Transverse colon (tissue), 4 donors: ENCODE measurements around the gene CCNF. TPM values are rescaled to one million over a fixed set of nuclear protein-coding genes. Genes with fewer than 3 reads are reported as not detected.

Experiments used
- DNase-seq: peaks from one replicate; pipeline ENCODE4 v3.0.0-alpha.2; 2019
- H3K27ac ChIP-seq, 4 donors: fragments of 200-600 bp; sonication (generic); 2 replicates each; pipeline ENCODE4 v1.5.1; 2016 to 2018; ENCODE audit warnings: inconsistent platforms in 4 of 4
- H3K27me3 ChIP-seq: fragments of 200-600 bp; sonication (generic); 2 replicates; pipeline ENCODE4 v1.5.1; 2017; ENCODE audit warnings: inconsistent platforms
- H3K36me3 ChIP-seq, 4 donors: fragments of 200-600 bp; sonication (generic); 2 replicates each; pipeline ENCODE4 v1.5.1; 2017 to 2019; ENCODE audit warnings: inconsistent platforms in 4 of 4
- H3K4me1 ChIP-seq, 4 donors: fragments of 200-600 bp; sonication (generic); 2 replicates each; pipeline ENCODE4 v1.5.1; 2017 to 2020; ENCODE audit warnings: inconsistent platforms in 4 of 4
- H3K4me3 ChIP-seq, 4 donors: fragments of 200-600 bp; sonication (generic); 1 replicate in 1 of 4; 2 replicates in 3 of 4; pipeline versions ENCODE4 v1.5.1 to v1.6.1; 2017 to 2019; ENCODE audit warnings: inconsistent platforms in 4 of 4
- H3K9me3 ChIP-seq, 2 donors: fragments of 200-600 bp; sonication (generic); 2 replicates each; pipeline ENCODE4 v1.5.1; 2017 to 2019; ENCODE audit warnings: inconsistent platforms in 2 of 2
- EP300 ChIP-seq: sonication (generic); formaldehyde crosslinking; IDR thresholded peaks from one replicate; pipeline ENCODE4 v1.6.1; 2017; ENCODE audit warnings: antibody characterized with exemption, low read depth
- POLR2A ChIP-seq: fragments of 450-650 bp; IDR thresholded peaks from one replicate; pipeline ENCODE4 v1.6.1; 2016; ENCODE audit warnings: antibody characterized with exemption, mild to moderate bottlenecking, moderate library complexity
- POLR2AphosphoS5 ChIP-seq, 3 donors: sonication (generic); formaldehyde crosslinking; IDR thresholded peaks; one replicate each; pipeline ENCODE4 v1.6.1; 2016; ENCODE audit warnings: antibody characterized with exemption in 3 of 3
- WGBS, 2 donors: methylation state at CpG; one replicate each; pipeline ENCODE4 v1.1.5; 2018; ENCODE audit warnings: low coverage in 1 of 2; 5-methylcytosine and 5-hydroxymethylcytosine counted together
- in situ Hi-C, 4 donors: fragments of 200-750 bp; cut with MboI; loops; one replicate each; pipeline versions ENCODE4 v1.15.0 to v1.15.1; 2017; ENCODE audit warnings: low sequenced_read_pairs in 3 of 4, low pct_ligation_motif_present in 1 of 4, low pct_unique_long_range_greater_than_20kb in 1 of 4
- intact Hi-C: fragments of 100-400 bp; cut with DNase I; formaldehyde crosslinking; loops from one replicate; pipeline ENCODE4 v1.15.1; 2023; ENCODE audit warnings: low total_unique reads
- total RNA-seq, 4 donors: library from RNA; depleted of rRNA; stranded (reverse); fragments of >200 nt; gene quantifications; one replicate each; pipeline ENCODE4 v1.1.0, GENCODE V29; 2016
- TF ChIP-seq, protein P1 (sequence below), 5 experiments: fragments of 200-600 bp in 3 of 5; fragments of 450-650 bp in 2 of 5; sonication (generic) in 3 of 5; IDR thresholded peaks; 1 replicate in 2 of 5; 2 replicates in 3 of 5; pipeline ENCODE4 v1.5.1; 2016 to 2017; ENCODE audit warnings: antibody characterized with exemption in 5 of 5, inconsistent platforms in 3 of 5, mild to moderate bottlenecking in 2 of 5, moderate library complexity in 1 of 5

CCNF gene
- total RNA-seq, 4 donors from 2014 or later: 0.75 to 24.9 (median 2.3) TPM

DNA sequence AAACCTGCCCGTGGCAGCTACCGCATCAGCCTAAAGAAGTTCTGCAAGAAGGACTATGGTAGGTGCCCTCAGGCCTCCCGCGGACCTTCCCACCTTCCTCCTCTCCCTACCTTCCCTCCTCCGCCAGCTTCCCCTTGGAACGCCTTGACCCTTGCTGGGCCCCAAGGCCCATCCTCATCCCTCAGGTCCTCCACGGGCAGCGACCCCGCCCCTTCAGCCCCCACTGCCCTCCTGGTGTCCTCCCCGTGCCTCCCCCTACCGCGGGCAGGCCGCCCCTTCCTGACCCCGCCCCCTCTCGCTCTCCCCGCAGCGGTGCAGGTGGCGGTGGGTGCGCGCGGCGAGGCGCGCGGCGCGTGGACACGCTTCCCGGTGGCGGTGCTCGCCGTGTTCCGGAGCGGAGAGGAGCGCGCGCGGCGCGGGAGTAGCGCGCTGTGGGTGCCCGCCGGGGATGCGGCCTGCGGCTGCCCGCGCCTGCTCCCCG, 44.2 kb downstream of the CCNF start:
- intact Hi-C loops (no loop called here), in situ Hi-C loops (no loop called here)
- peaks cover 17 to 49% (median 42%) of the 10 kb centered on the region in 4 donors for H3K4me1 ChIP-seq
- no peaks in the 10 kb centered on the region for H3K36me3 ChIP-seq
- peaks cover 52% of the 10 kb centered on the region for H3K27me3 ChIP-seq
- DNase-seq: no peak
- no peak for TF ChIP-seq EP300
- no peak for TF ChIP-seq POLR2AphosphoS5 (IDR thresholded peaks at IDR 0.05)
- TF ChIP-seq, protein P1, sequence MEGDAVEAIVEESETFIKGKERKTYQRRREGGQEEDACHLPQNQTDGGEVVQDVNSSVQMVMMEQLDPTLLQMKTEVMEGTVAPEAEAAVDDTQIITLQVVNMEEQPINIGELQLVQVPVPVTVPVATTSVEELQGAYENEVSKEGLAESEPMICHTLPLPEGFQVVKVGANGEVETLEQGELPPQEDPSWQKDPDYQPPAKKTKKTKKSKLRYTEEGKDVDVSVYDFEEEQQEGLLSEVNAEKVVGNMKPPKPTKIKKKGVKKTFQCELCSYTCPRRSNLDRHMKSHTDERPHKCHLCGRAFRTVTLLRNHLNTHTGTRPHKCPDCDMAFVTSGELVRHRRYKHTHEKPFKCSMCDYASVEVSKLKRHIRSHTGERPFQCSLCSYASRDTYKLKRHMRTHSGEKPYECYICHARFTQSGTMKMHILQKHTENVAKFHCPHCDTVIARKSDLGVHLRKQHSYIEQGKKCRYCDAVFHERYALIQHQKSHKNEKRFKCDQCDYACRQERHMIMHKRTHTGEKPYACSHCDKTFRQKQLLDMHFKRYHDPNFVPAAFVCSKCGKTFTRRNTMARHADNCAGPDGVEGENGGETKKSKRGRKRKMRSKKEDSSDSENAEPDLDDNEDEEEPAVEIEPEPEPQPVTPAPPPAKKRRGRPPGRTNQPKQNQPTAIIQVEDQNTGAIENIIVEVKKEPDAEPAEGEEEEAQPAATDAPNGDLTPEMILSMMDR (IDR thresholded peaks at IDR 0.05): no peak
- TF ChIP-seq POLR2A: no peak
- 9 to 27% methylated on average over 3 to 17 of the region's 49 CpGs for WGBS, 2 donors
- H3K9me3 ChIP-seq: no peaks in the 10 kb centered on the region
- H3K27ac ChIP-seq: no peak overlapping the region
- peak overlapping the region in 3 of 4 donors; percentile 65 to 90 (median 69) for H3K4me3 ChIP-seq

DNA sequence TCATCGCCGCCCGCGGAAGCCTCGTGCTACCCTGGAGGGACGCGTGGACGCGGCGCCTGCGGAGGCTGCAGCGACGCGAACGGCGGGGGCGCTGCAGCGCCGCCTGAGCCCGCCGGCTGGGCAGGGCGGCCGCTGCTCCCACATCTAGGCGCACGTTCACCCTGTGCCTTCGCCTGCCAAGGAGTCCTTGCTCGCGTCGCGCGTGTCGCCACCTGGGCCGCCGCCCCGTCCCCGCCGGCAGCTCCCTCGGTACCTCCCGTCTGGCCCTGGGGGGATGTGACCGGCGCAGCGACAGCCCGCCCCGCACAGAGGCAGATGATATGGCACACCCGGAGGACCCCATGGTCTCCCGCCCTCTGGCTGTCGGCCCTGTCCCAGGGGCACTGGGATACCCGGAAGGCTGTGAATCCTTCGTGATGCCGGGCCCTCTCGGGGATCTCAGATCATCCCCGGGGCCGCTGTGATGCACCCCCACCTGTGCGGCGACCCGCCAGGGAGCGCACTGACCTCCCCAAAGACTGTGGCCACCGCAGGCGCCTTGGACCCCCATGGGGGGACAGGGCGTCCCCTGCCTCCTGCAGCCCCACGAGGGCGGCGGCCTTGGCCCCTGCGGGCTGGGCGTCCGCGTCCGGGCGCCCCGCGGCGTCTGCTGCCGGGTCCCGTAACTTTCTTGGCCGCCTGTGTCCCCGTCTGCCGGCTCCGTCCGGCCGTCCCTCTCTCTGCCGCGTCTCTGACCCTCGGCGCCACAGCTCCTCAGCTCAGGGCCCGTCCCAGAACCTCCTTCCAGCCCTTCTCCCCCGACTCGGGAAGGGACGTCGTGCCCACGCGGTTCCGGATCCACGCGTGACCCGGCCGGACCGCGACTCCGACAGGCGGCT, 45.0 kb downstream of the CCNF start:
- TF ChIP-seq POLR2AphosphoS5 (IDR thresholded peaks at IDR 0.05): no peak
- TF ChIP-seq, protein P1 (IDR thresholded peaks at IDR 0.05): peak in 3 of 5 experiments; percentile 13 to 44 (median 22)
- peak; percentile 62 for DNase-seq
- intact Hi-C loops (no loop called here), in situ Hi-C loops (no loop called here)
- peaks cover 15 to 42% (median 35%) of the 10 kb centered on the region in 4 donors for H3K4me1 ChIP-seq
- WGBS, 2 donors: 0% methylated on average over 62 of the region's 100 CpGs; no CpG with 5 or more reads in 1 of the 2 donors
- no peaks in the 10 kb centered on the region for H3K36me3 ChIP-seq
- peak overlapping the region; percentile 85 to 88 (median 88) for H3K27ac ChIP-seq
- peak overlapping the region; percentile 65 to 90 (median 70) for H3K4me3 ChIP-seq
- no peaks in the 10 kb centered on the region for H3K9me3 ChIP-seq
- H3K27me3 ChIP-seq: peaks cover 44% of the 10 kb centered on the region

DNA sequence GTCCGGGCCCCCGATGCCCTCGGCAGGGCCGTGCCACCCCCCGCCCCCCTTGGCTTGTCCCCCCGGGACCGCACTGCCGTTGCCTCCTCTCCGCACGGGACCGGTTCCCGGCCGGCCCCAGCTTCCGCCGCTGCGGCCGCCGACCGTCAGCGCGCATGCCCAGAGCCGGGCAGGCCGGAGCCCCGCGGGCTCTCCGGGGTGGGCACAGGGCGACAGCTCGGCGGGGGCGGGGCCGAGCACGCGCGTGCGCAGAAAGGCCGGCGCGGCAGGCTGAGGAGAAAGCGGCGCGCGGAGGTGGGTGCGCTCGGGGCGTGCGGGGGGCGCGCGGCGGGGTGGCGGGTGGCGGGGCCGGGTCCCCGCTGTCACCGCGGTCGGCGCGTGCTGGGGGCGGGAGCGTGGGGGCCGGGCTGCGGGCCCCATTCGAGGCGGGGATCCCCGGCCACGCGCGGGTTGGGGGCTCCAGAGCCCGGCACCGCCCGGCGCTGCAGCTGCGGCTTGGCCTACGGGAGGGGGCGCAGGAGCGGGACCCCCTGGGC, 45.7 kb downstream of the CCNF start, which contains the start of gene TBC1D24:
Gene TBC1D24, plus strand, starts transcription at position 251 of the 536 bp plus-strand sequence. CDS start 21,022 bp downstream, outside the sequence.
- H3K4me1 ChIP-seq: peaks cover 15 to 40% (median 33%) of the 10 kb centered on the region in 4 donors
- peak within 1 kb of the TSS; percentile 65 to 90 (median 70) for H3K4me3 ChIP-seq
- peaks cover 37% of the 10 kb centered on the region for H3K27me3 ChIP-seq
- no peaks in the 10 kb centered on the region for H3K9me3 ChIP-seq
- TF ChIP-seq POLR2AphosphoS5 (IDR thresholded peaks at IDR 0.05) (peak; percentile 47 to 73 (median 61)), EP300 (no peak), POLR2A (peak; percentile 46)
- TF ChIP-seq, protein P1 (IDR thresholded peaks at IDR 0.05): no peak
- 2% methylated on average over 30 of the region's 77 CpGs; no CpG with 5 or more reads in 1 of the 2 donors for whole genome bisulfite sequencing, 2 donors
- H3K27ac ChIP-seq: peak within 1 kb of the TSS; percentile 85 to 88 (median 88)
- peak; percentile 90 for DNase-seq
- in situ Hi-C loops: loop anchor here in 3 of 4 donors (25.0 kb wide), 3 partner anchors 138 to 313 kb away; partner anchors contain the start of genes ABCA3 (in 2 of the 3), CASKIN1 (in 1 of the 3) and TRAF7 (in 1 of the 3)
- intact Hi-C loops: no loop called here
- no peaks in the 10 kb centered on the region for H3K36me3 ChIP-seq
